SK-N-SH (cell line): Measurements from ENCODE around the gene OBSCN. TPM values are rescaled to one million over a fixed set of nuclear protein-coding genes. Genes with fewer than 3 reads are reported as not detected.

Experiments used
- CTCF ChIA-PET: fragments of 300-600, 350-600 bp; formaldehyde crosslinking; extraction: SDS; loops from one replicate; lab custom pipeline; 2021; lab: Yijun Ruan, JAX
- POLR2A ChIA-PET: fragments of 350-600 bp; sonication (Branson Sonifier 250); formaldehyde crosslinking; extraction: SDS; loops from one replicate; lab custom pipeline; 2020; ENCODE audit warnings: antibody characterized with exemption, inconsistent platforms; lab: Yijun Ruan, JAX
- DNase-seq: peaks from one replicate; pipeline ENCODE4 v3.0.0; 2012
- H2AFZ ChIP-seq: fragments of 200-600 bp; sonication (generic); 2 replicates; pipeline ENCODE4 v1.8.1; 2016; ENCODE audit warnings: antibody characterized with exemption, mild to moderate bottlenecking, low read depth
- H3F3A ChIP-seq: fragments of 200-600 bp; sonication (generic); replicated peaks from 2 replicates; pipeline ENCODE3; 2016; ENCODE audit warnings: antibody characterized with exemption, mild to moderate bottlenecking; ENCODE audit not compliant: insufficient read depth
- H3K27ac ChIP-seq, 2 experiments: fragments of 200-500 bp in 1 of 2; fragments of 200-600 bp in 1 of 2; sonication (Bioruptor generic) in 1 of 2; sonication (generic), shearing (Covaris generic) in 1 of 2; 2 replicates each; pipeline versions ENCODE4 v1.5.1 to v1.6.1; 2014 to 2016; ENCODE audit warnings: low read depth in 2 of 2, inconsistent platforms in 1 of 2, low read length in 1 of 2, mild to moderate bottlenecking in 1 of 2, mixed read lengths in 1 of 2
- H3K27me3 ChIP-seq: fragments of 200-600 bp; sonication (generic), shearing (Covaris generic); 2 replicates; pipeline ENCODE4 v1.6.1; 2016; ENCODE audit warnings: mixed run types; ENCODE audit not compliant: insufficient read depth
- H3K36me3 ChIP-seq, 2 experiments: fragments of 200-500 bp in 1 of 2; fragments of 200-600 bp in 1 of 2; sonication (Bioruptor generic) in 1 of 2; sonication (generic) in 1 of 2; replicated peaks in 1 of 2; 2 replicates each; pipeline versions ENCODE3 to v1.5.1; 2014 to 2016; ENCODE audit warnings: low read length in 1 of 2, mild to moderate bottlenecking in 1 of 2; ENCODE audit not compliant: insufficient read depth in 2 of 2, control insufficient read depth in 1 of 2
- H3K4me1 ChIP-seq, 2 experiments: fragments of 200-500 bp in 1 of 2; fragments of 200-600 bp in 1 of 2; sonication (Bioruptor generic) in 1 of 2; sonication (generic), shearing (Covaris generic) in 1 of 2; 2 replicates each; pipeline versions ENCODE4 v1.5.1 to v1.6.1; 2014 to 2016; ENCODE audit warnings: low read depth in 1 of 2, low read length in 1 of 2, mixed run types in 1 of 2; ENCODE audit not compliant: insufficient read depth in 2 of 2, control insufficient read depth in 1 of 2
- H3K4me2 ChIP-seq: fragments of 200-600 bp; sonication (generic), shearing (Covaris generic); 2 replicates; pipeline ENCODE4 v1.6.1; 2017; ENCODE audit warnings: mixed run types
- H3K4me3 ChIP-seq, 2 experiments: fragments of 200-500 bp in 1 of 2; fragments of 200-600 bp in 1 of 2; sonication (Bioruptor generic) in 1 of 2; sonication (generic), shearing (Covaris generic) in 1 of 2; 2 replicates each; pipeline versions ENCODE4 v1.5.1 to v1.8.1; 2014 to 2016; ENCODE audit warnings: low read depth in 2 of 2, inconsistent platforms in 1 of 2, low read length in 1 of 2, mild to moderate bottlenecking in 1 of 2, mixed read lengths in 1 of 2, moderate library complexity in 1 of 2
- H3K79me2 ChIP-seq: fragments of 200-600 bp; sonication (generic); 2 replicates; pipeline ENCODE4 v1.8.1; 2017; ENCODE audit warnings: mild to moderate bottlenecking; ENCODE audit not compliant: insufficient read depth
- H3K9ac ChIP-seq: fragments of 200-600 bp; sonication (generic); 2 replicates; pipeline ENCODE4 v1.6.1; 2017; ENCODE audit warnings: mixed run types
- H3K9me2 ChIP-seq: fragments of 200-600 bp; sonication (generic); 2 replicates; pipeline ENCODE4 v1.6.1; 2017; ENCODE audit warnings: mixed run types
- H3K9me3 ChIP-seq: fragments of 200-600 bp; sonication (generic); 2 replicates; pipeline ENCODE4 v1.6.1; 2017; ENCODE audit warnings: mixed run types, mild to moderate bottlenecking, moderate library complexity
- H4K20me1 ChIP-seq: fragments of 200-600 bp; sonication (generic); 2 replicates; pipeline ENCODE4 v1.6.1; 2017; ENCODE audit warnings: mild to moderate bottlenecking, mixed run types; ENCODE audit not compliant: insufficient read depth
- CHD2 ChIP-seq: fragments of 150-350 bp; IDR thresholded peaks from 2 replicates; pipeline ENCODE4 v1.6.1; 2018; ENCODE audit warnings: low read length; ENCODE audit not compliant: partially characterized antibody
- FOXM1 ChIP-seq: IDR thresholded peaks from 2 replicates; pipeline ENCODE4 v1.4.0; 2012; ENCODE audit warnings: low read depth, mild to moderate bottlenecking
- GABPA ChIP-seq: IDR thresholded peaks from 2 replicates; pipeline ENCODE4 v1.4.0; 2012; ENCODE audit warnings: low read depth, mild to moderate bottlenecking
- IRF3 ChIP-seq: fragments of 150-350 bp; IDR thresholded peaks from 2 replicates; pipeline ENCODE4 v1.6.1; 2016; ENCODE audit warnings: mild to moderate bottlenecking, low read depth, low read length
- POLR2AphosphoS5 ChIP-seq: IDR thresholded peaks from 2 replicates; pipeline ENCODE4 v1.6.1; 2012; ENCODE audit warnings: low read depth, low read length
- RAD21 ChIP-seq: IDR thresholded peaks from 2 replicates; pipeline ENCODE4 v1.6.1; 2012; ENCODE audit warnings: mild to moderate bottlenecking, low read length
- SIN3A ChIP-seq: IDR thresholded peaks from 2 replicates; pipeline ENCODE4 v1.6.1; 2012; ENCODE audit warnings: low read depth, mild to moderate bottlenecking, low read length, moderate library complexity, borderline replicate concordance
- SMC3 ChIP-seq: IDR thresholded peaks from 2 replicates; pipeline ENCODE4 v1.6.1; 2012; ENCODE audit warnings: low read depth, low read length, improper control_type of control experiment
- TEAD4 ChIP-seq: IDR thresholded peaks from 2 replicates; pipeline ENCODE4 v1.4.0; 2012; ENCODE audit warnings: mild to moderate bottlenecking, borderline replicate concordance; ENCODE audit not compliant: insufficient read depth
- YY1 ChIP-seq: IDR thresholded peaks from 2 replicates; pipeline ENCODE4 v1.4.0; 2012; ENCODE audit warnings: low read depth, mild to moderate bottlenecking
- WGBS: methylation state at CpG from one replicate; pipeline ENCODE4 v1.1.6; 2017; ENCODE audit warnings: low lambda C conversion rate; 5-methylcytosine and 5-hydroxymethylcytosine counted together
- polyA plus RNA-seq, 3 experiments: library from polyadenylated mRNA; depleted of rRNA; stranded (reverse); fragments of >200 nt; gene quantifications; 2 replicates each; pipeline ENCODE4 v1.2.3, GENCODE V29; 2012
- TF ChIP-seq, protein P1 (sequence below): IDR thresholded peaks from 2 replicates; pipeline ENCODE4 v1.4.0; 2012; ENCODE audit warnings: low read depth
- TF ChIP-seq, protein P2 (sequence below): IDR thresholded peaks from 2 replicates; pipeline ENCODE4 v1.4.0; 2012; ENCODE audit warnings: low read depth, borderline replicate concordance
- TF ChIP-seq, protein P3 (sequence below): IDR thresholded peaks from 2 replicates; pipeline ENCODE4 v1.4.0; 2012; ENCODE audit warnings: low read depth, borderline replicate concordance

Gene OBSCN
- polyA plus RNA-seq, 1 of the 3 experiments (the other 2 are of a cell fraction), result 4.0 TPM

DNA sequence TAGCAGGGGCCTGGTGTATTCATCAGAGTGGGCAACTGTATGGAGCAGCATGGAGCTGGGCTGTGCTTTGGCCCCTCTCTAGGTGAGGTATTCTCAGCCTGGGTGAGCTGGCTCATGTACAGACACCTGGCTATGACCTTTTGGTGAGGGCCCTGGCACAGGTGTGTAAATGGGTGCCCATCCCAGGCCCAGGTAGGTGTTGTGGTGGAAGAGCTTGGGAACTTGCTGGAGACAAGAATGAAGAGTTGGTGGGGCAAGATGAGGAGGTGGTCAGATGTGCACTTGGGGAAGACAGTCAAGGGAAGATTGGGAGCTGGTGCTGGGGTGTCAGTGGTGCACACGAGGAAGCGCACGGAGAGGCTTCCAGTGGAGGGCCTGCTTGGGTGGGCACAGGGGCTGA is 103.2 kb downstream of the OBSCN start:
- CTCF ChIA-PET, result no interaction called here
- H3F3A ChIP-seq, result no peaks in the 10 kb centered on the region
- DNase-seq, result no peak
- H3K9ac ChIP-seq, result no peak overlapping the region
- H3K4me2 ChIP-seq, result no peak overlapping the region
- H3K9me2 ChIP-seq, result no peaks in the 10 kb centered on the region
- WGBS, result 85% methylated on average over 3 of the region's 3 CpGs
- H4K20me1 ChIP-seq, result no peaks in the 10 kb centered on the region
- H3K4me3 ChIP-seq, result no peak overlapping the region
- H3K4me1 ChIP-seq, result peaks cover 0 to 6% of the 10 kb centered on the region in 2 experiments; a peak in 1 of 4 replicates
- POLR2A ChIA-PET, result no interaction called here
- no peaks in the 10 kb centered on the region for H3K9me3 ChIP-seq
- no peaks in the 10 kb centered on the region for H3K79me2 ChIP-seq
- no peak overlapping the region for H3K27ac ChIP-seq
- H2AFZ ChIP-seq, result no peak overlapping the region
- H3K36me3 ChIP-seq, result no peaks in the 10 kb centered on the region
- TF ChIP-seq YY1, result no peak
- TF ChIP-seq, protein P1, sequence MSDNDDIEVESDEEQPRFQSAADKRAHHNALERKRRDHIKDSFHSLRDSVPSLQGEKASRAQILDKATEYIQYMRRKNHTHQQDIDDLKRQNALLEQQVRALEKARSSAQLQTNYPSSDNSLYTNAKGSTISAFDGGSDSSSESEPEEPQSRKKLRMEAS, result no peak
- no peak for TF ChIP-seq SMC3
- no peak for TF ChIP-seq SIN3A
- TF ChIP-seq IRF3, result no peak
- no peak for TF ChIP-seq CHD2
- TF ChIP-seq TEAD4, result no peak
- no peak for TF ChIP-seq RAD21
- TF ChIP-seq, protein P2, sequence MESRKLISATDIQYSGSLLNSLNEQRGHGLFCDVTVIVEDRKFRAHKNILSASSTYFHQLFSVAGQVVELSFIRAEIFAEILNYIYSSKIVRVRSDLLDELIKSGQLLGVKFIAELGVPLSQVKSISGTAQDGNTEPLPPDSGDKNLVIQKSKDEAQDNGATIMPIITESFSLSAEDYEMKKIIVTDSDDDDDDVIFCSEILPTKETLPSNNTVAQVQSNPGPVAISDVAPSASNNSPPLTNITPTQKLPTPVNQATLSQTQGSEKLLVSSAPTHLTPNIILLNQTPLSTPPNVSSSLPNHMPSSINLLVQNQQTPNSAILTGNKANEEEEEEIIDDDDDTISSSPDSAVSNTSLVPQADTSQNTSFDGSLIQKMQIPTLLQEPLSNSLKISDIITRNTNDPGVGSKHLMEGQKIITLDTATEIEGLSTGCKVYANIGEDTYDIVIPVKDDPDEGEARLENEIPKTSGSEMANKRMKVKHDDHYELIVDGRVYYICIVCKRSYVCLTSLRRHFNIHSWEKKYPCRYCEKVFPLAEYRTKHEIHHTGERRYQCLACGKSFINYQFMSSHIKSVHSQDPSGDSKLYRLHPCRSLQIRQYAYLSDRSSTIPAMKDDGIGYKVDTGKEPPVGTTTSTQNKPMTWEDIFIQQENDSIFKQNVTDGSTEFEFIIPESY, result no peak
- TF ChIP-seq, protein P3, sequence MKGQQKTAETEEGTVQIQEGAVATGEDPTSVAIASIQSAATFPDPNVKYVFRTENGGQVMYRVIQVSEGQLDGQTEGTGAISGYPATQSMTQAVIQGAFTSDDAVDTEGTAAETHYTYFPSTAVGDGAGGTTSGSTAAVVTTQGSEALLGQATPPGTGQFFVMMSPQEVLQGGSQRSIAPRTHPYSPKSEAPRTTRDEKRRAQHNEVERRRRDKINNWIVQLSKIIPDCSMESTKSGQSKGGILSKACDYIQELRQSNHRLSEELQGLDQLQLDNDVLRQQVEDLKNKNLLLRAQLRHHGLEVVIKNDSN, result no peak
- TF ChIP-seq, all 33 proteins: peak for 0
- H3K27me3 ChIP-seq, result no peaks in the 10 kb centered on the region

GRCh38 chr1:228312136-228312764 is 104.4 kb downstream of the OBSCN start:
- CTCF ChIA-PET, result no interaction called here
- H3K4me2 ChIP-seq, result no peak overlapping the region
- no peaks in the 10 kb centered on the region for H3K79me2 ChIP-seq
- H3F3A ChIP-seq, result no peaks in the 10 kb centered on the region
- no peak overlapping the region for H3K9ac ChIP-seq
- TF ChIP-seq GABPA (no peak), POLR2AphosphoS5 (no peak), FOXM1 (no peak), RAD21 (no peak), IRF3 (no peak)
- no peaks in the 10 kb centered on the region; a peak in 1 of 4 replicates for H3K4me1 ChIP-seq
- DNase-seq, result no peak
- H3K9me2 ChIP-seq, result no peaks in the 10 kb centered on the region
- WGBS, result 44% methylated on average over 6 of the region's 6 CpGs
- H3K9me3 ChIP-seq, result no peaks in the 10 kb centered on the region
- no peaks in the 10 kb centered on the region for H4K20me1 ChIP-seq
- no peaks in the 10 kb centered on the region for H3K27me3 ChIP-seq
- H3K4me3 ChIP-seq, result no peak overlapping the region
- no peak overlapping the region for H3K27ac ChIP-seq
- POLR2A ChIA-PET, result no interaction called here
- H2AFZ ChIP-seq, result no peak overlapping the region
- no peaks in the 10 kb centered on the region for H3K36me3 ChIP-seq
